ENCODE data around the gene XIRP2. TPM values are rescaled to one million over a fixed set of nuclear protein-coding genes. Genes with fewer than 3 reads are reported as not detected.

The XIRP2 gene, protein sequence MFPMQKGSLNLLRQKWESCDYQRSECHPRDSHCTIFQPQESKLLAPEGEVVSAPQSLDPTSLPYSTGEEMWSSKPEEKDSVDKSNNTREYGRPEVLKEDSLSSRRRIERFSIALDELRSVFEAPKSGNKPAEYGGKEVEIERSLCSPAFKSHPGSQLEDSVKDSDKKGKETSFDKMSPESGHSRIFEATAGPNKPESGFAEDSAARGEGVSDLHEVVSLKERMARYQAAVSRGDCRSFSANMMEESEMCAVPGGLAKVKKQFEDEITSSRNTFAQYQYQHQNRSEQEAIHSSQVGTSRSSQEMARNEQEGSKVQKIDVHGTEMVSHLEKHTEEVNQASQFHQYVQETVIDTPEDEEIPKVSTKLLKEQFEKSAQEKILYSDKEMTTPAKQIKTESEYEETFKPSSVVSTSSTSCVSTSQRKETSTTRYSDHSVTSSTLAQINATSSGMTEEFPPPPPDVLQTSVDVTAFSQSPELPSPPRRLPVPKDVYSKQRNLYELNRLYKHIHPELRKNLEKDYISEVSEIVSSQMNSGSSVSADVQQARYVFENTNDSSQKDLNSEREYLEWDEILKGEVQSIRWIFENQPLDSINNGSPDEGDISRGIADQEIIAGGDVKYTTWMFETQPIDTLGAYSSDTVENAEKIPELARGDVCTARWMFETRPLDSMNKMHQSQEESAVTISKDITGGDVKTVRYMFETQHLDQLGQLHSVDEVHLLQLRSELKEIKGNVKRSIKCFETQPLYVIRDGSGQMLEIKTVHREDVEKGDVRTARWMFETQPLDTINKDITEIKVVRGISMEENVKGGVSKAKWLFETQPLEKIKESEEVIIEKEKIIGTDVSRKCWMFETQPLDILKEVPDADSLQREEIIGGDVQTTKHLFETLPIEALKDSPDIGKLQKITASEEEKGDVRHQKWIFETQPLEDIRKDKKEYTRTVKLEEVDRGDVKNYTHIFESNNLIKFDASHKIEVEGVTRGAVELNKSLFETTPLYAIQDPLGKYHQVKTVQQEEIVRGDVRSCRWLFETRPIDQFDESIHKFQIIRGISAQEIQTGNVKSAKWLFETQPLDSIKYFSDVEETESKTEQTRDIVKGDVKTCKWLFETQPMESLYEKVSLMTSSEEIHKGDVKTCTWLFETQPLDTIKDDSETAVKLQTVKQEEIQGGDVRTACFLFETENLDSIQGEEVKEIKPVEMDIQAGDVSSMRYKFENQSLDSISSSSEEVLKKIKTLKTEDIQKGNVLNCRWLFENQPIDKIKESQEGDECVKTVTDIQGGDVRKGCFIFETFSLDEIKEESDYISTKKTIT (N-terminal part only)
- under 1 TPM; 0.05 to 0.15 (median 0.11) TPM for polyA plus RNA-seq (ENCODE audit: insufficient read length in 4 of 4)

DNA sequence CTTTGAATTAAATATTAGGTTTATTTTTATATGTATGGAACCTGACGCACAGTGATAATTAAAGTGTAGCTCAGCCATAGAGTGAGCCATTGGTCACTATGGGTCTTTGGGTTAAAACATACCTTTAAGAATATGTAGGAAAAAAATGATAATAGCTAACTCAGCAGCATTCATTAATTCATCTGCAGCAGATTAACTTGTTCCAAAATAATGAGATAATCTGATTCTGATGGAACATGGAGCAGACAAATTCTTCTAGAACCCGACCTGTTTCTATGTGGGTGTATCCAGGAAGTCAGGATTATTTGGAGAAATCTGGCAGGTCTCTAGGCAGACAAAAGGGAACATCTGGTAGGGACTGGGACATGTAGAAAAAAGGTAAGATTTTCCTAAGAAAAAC is at the start of gene XIRP2:
XIRP2 (plus strand) TSS at position 301 of the 400 bp plus-strand sequence. CDS start 15,003 bp downstream, outside the sequence.
- DNase-seq (ENCODE audit: low read depth in 4 of 4, low spot score in 3 of 4) = no peak

DNA sequence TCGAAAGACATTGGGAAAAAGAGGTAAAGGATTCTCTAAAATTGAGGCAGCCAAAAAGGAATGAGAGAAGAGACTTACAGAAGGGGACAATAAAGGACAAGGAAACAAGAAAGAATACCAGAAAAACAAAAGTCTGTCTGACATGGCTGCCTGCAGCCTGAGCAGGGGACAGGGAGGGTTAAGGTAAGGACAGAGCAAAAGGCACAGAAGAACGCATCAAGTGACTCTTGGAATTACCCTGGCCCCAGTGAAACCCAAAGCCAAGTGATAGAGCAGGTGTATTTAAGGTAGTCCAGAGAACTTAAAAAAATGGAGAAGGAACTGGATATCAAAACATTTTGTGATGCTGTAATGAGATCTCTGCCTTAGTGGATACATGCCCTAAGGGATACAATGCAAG is 47.1 kb upstream of the XIRP2 start:
- no peak for DNase-seq (ENCODE audit: low read depth in 4 of 4, low spot score in 3 of 4)

DNA sequence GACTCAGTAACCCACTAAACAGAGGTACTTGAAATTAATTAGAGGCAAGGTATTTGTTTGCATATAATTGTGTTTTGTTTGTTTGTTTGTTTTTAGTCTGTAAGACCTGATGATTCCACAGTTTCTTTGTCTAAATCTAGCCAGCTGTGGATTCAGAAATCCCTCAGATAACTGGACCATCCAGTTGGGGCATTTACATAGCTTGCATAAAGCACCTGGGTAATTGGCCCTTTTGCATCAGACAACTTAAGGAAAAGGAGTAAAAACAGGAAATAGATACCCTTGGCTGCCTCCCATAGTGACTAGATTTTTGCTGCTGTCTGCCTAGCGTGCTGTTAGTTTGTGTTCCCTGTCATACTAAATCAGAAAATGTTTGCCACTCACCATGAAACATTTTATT is 46.6 kb upstream of the XIRP2 start:
- no peak for DNase-seq (ENCODE audit: low read depth in 4 of 4, low spot score in 3 of 4)

DNA sequence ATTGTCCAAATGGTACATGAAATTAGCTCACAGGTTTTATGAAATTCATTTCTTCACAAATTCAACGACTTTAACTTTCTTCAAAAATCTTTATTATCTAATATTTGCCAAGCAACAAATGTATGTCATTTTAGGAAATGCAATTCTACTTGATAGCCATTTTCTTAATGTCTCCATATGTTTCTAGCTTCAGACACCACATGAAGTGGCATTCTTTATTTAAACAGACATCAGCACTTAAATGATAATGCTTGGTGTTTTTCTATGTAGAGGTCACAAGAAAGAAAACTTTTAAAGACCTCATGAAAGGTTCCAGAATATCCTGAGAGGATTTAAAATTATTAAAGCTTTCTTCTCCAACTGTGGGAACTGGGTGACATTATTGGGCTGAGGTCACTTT is 44.2 kb upstream of the XIRP2 start:
- DNase-seq (ENCODE audit: low read depth in 4 of 4, low spot score in 3 of 4) = no peak

DNA sequence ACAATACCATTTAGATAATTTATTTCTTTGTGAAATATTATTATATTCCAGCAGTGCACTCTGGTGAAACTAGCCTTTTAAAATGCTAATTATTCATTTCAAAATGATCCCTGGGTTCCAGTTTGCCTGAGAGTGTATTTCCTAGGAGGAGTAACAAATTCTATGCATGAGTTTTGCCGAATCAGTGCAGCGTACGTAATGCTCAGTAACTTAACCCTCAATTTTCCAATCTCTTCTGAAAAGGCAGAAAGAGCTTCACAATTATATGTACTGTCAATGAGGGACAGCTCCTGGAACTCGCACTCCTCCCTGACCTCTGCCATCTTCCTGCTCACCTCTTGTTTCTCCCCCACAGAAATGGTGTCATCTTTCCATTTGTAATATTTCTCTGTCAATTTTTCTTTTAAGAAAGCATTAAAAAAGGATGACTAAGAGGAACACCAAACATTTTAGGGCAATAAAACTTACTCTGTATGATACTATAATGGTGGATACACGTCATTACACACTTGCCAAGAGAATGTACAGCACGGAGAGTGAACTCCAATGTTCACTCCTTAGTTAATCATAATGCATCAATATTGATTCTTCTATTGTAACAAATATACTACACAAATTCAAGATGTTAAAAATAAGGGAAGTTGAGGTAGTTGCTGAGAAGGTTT is 25.7 kb upstream of the XIRP2 start:
- DNase-seq (ENCODE audit: low read depth in 4 of 4, low spot score in 3 of 4) = no peak

DNA sequence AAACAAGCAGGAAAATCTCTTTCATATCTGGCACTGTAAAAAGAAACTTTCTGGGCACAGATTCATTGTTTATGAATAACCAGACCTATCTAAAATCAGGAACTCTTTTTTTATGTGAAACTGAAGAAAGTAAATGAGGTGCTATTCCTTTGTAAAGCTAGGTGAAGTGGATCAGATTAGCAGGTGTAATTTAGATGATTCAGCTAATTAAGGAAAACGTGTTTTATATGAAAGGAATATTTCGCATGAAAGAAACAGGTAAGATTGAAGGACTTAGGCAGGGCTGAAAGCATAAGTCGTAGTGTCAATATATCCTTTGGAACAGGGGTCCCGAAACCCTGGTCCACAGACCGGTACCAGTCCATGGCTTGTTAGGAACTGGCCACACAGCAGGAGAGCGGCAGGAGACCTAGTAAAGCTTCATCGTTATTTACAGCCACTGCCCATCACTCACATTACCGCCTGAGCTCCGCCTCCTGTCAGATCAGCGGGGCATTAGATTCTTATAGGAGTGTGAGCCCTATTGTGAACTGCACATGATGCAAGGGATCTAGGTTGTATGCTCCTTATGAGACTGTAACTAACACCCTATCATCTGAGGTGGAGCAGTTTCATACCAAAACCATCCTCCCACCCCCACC is 20.3 kb upstream of the XIRP2 start:
- no peak for DNase-seq (ENCODE audit: low read depth in 4 of 4, low spot score in 3 of 4)

DNA sequence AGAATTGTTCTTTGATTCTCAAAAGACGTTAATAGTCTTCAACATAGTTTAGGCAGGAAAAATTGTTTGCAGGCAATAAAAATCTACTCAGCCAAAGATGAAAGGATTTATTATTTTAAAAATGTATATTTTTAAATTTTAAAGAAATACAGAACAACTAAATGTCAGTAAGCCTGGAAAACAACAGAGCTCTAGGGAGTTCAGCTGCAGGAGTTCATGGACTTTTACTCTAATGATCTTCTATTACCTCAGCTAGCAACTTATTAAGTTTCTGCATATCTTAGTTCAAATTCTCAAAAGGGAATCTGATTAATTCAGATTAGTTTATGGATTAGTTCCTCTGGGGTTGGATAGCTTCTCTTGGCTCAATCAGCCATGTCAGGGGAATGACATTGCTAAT is 17.9 kb upstream of the XIRP2 start:
- DNase-seq (ENCODE audit: low read depth in 4 of 4, low spot score in 3 of 4) = no peak

DNA sequence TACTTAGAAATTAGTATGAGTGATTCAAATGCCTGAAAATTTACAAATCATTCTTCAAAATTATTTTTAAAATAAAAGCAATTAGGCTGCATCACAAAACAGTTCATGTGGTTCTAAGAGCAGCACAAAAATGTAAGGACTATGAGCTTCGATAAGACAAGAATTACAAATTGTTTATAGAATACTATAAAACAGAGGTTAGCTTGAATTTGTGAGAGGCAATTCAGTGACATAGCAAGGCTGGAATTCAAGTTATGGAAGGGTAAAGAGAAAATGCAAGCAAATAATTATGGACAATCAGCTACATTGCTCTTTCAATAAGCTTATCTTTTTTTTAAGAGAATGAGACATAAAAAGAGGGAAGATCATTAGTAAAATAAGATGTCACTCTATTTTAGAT is 7.1 kb upstream of the XIRP2 start:
- no peak for DNase-seq (ENCODE audit: low read depth in 4 of 4, low spot score in 3 of 4)

DNA sequence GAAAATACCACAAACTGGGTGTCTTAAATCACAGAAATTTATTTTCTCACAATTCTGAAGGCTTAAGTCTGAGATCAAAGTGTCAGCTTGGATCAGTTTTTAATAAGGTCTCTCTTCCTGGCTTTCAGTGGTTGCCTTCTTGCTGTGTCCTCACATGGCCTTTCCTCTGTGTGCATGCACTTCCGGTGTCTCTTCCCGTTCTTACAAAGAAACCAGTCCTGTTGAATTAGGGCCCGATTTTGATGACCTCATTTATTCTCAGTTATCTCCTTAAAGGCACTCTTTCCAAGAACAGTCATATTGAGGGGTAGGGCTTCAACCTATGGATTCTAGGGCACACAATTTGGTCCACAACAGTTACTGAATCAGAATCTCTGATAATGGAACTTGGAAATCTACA is 5.4 kb upstream of the XIRP2 start:
- no peak for DNase-seq (ENCODE audit: low read depth in 4 of 4, low spot score in 3 of 4)

DNA sequence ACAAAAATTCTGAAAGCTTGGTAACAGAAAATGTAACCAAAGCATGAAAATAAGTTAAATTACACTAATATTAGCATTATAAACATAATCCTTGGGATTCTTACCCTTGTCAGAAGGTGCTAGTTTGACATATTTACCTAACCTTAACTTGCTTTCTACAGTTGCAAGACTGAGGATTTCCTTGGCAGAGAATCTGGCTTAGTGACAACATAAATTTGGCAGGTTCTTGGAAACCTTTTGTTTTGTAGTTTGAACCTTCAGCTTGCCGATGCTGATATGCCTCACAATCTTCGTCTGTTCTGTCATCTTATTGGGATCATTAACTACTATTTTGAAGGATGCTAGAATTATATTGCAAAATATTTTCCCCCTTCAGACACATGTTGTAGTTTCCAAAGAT is 3.4 kb downstream of the XIRP2 start:
- no peak for DNase-seq (ENCODE audit: low read depth in 4 of 4, low spot score in 3 of 4)

DNA sequence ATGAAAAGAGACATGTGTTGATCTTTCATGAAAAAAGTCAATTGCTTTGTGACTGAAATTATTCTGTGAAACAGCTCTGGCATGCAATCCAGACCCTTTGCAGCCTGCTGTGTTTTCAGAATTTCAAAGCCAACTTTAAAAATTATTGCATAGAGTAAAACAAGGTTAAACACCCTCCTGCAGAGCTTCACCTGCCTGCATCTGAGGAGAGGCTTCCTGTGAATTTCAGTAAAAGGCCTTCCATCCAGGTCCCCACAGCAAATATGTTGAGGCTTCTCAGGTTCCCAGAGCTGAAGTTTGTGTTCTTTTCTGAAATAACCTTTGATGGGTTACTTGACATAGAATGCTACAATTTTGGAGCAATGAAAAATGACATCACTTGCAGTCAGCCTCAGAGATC is 4.1 kb downstream of the XIRP2 start:
- DNase-seq (ENCODE audit: low read depth in 4 of 4, low spot score in 3 of 4) = no peak

DNA sequence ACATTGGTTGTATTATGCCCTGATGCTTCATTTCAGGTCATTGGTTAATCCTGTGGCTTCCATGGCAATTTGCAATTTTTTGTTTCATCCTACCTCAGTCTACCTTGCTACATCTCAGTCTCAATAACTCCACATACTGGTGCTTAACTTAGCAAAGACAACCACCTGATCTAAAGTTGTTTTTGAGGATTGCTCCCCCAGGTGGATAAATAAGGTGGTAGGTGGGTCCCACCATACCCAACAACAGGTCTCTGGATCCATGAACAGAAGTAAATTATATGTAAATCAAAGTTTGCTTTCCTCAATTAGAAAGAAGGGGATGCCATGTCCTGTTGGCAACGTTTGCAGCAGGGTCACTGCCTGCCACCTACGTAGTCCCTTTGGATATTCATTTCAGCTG is 7.0 kb downstream of the XIRP2 start:
- no peak for DNase-seq (ENCODE audit: low read depth in 4 of 4, low spot score in 3 of 4)

DNA sequence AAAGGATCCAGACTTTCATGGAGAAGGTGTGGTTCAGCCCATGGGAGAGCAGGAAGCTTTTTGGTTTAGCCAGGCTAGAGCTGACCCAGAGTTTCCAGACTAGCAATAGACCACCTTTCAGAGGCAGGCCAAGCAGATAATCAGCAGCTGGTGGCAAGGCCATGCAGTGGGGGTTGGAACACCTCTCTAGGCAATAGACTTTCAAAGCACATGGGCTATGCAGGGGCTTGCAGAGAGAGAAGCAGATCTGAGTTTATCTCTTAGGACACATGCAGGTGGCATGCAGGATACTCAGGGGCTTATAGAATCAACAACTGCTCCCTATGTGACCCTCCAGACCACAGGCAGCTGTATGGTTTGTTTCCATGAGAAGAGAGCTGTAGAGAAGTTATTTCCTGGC is 9.4 kb downstream of the XIRP2 start:
- no peak for DNase-seq (ENCODE audit: low read depth in 4 of 4, low spot score in 3 of 4)

DNA sequence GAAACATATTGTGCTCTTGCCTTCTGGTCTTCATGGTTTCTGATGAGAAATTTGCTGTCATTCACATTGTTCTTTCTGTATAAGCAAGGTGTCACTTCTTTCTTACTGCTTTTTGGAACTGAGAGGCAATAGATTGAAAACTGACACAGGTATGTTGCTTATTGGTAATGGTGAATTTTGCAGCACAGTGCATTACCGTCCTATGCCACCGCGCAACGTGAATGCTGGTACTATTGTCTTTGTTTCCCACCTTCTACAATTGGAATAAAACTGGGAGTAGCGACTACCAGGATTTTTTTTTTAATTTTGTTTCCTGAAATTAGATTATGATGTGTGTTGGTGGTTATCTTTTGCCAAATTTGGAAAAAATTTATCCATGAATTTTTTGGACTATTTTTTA is 11.4 kb downstream of the XIRP2 start:
- no peak for DNase-seq (ENCODE audit: low read depth in 4 of 4, low spot score in 3 of 4)

DNA sequence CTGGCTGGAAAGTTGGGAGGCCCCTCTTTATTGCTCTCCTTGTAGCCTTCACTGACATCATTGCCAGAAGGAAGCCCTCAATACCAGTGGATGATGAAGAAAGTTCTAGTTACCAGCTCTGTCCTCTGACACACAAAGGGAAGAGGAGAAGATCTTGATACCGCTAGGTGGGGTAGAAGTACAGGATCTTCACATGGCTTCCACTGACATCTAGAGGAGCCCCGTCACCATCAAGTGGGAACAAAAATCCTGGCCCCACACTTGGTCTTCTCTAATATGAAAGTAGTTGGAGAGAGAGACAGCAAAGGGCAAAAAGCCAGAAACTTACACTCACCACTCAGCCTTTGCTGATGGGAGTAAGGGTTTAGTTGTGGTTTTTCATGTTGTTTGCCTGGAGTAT is 12.4 kb downstream of the XIRP2 start:
- DNase-seq (ENCODE audit: low read depth in 4 of 4, low spot score in 3 of 4) = no peak

DNA sequence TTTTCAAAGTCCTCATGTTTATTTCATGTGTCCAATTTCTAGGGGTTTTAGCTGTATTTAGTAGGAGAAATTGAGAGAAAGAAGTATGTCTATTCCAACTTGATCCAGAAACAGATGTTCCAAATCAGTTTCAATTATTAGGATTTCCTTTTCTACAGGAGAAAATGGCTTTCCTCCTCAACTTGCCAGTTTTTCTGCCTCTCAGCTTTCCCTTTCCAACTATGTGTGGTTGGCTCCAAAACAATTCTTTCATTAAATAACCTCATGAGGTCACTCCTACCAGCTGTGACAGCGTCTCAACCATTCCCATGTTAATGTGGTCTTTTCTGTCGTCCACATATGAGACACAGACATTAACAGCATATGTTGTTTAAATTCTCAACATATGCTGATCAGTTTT is 13.1 kb downstream of the XIRP2 start:
- no peak for DNase-seq (ENCODE audit: low read depth in 4 of 4, low spot score in 3 of 4)

DNA sequence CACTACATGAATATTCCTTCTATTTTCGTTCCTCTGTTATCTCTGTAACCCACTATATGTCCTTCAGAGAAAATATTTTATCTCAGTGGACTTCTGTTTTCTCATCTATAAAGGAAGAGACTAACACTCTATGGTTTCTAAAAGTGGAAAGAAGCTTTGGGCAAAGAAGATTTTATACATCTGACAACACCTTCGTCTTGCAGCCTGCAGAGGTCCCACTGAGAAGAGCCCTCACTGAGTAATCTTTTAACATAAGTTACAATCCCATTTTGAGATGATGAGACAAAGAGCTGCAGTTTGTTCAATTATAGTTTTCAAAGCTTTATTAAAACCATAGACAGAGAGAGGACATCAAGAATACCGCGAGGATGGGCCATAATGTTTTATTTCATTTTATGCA is 28.7 kb downstream of the XIRP2 start:
- DNase-seq (ENCODE audit: low read depth in 4 of 4, low spot score in 3 of 4) = no peak

DNA sequence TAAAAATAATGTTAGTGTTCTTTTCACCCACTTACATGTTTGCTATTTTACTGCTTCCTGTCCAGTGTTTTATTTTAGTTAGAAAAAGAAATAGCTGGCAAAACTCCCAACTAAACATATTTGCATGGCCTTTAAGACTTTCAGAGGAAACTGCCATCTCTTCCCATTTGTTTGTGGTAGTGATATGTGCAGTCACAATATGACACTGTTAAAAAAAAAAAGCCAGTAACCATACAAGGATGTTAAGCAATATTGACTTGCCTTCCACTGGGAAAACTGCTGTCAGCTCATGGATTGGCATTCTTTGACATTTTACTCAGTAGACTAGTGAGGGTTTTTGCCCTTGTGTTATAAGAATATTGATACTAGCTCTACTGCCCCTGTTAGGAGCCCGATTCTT is 29.1 kb downstream of the XIRP2 start:
- DNase-seq (ENCODE audit: low read depth in 4 of 4, low spot score in 3 of 4) = no peak

DNA sequence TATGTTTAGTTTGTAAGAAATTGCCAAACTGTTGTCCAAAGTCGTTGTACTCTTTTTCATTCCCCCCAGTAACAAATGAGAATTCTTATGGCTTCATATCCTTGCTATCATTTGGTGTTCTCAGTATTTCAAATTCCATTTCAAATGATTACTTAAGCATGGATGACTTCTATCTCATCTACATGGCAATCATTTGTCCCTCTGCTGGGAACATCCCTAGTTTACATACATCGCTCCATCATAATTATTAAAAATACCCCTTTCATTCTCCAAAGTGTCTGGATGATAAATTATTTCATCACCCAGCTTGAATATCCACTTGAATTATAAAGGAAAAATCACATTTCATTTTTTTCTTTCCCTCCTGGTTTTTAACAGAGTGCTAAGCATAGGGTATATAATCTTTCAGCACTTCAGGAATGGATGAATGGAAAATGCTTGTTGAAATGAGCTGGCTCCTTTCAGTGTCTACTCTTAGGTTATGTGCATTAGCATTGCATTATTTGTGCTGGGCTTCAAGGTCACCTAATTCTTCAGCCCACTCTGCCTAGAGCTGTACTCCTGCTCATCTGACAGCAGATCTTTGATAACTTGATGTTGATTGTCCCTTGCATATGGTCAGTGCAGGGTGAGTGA is 33.1 kb downstream of the XIRP2 start:
- DNase-seq (ENCODE audit: low read depth in 4 of 4, low spot score in 3 of 4) = no peak
